GM18861 (cell line): ENCODE data around the gene RAB4B.
"Not testable (repeated sequence)": the region's sequence is repeated elsewhere in the genome, so short reads cannot be mapped to it uniquely, and the experiment has no call there.

Source experiments
- ATAC-seq: cut with Tn5 transposase; IDR thresholded peaks from one replicate; pipeline ENCODE4 v1.9.1; 2021; ENCODE audit not compliant: unreplicated experiment

Gene RAB4B

GRCh38 chr19:40819479-40820234 lies 41.6 kb downstream of the RAB4B start:
- not testable (repeated sequence) for ATAC-seq

- no peak for ATAC-seq
Observed at GRCh38 chr19:40822161-40822560, 44.1 kb downstream of the RAB4B start.

- not testable (repeated sequence) for ATAC-seq
Observed at GRCh38 chr19:40822704-40823553, 44.9 kb downstream of the RAB4B start.

GRCh38 chr19:40824916-40825315 lies 46.9 kb downstream of the RAB4B start:
- ATAC-seq: not testable (repeated sequence)

GRCh38 chr19:40825460-40826095 lies 47.5 kb downstream of the RAB4B start:
- ATAC-seq: not testable (repeated sequence)

GRCh38 chr19:40826312-40826698 lies 48.3 kb downstream of the RAB4B start:
- not testable (repeated sequence) for ATAC-seq

- not testable (repeated sequence) for ATAC-seq
Observed at GRCh38 chr19:40826699-40827385, 48.8 kb downstream of the RAB4B start.

- ATAC-seq: no peak
Observed at GRCh38 chr19:40827386-40828247, 49.6 kb downstream of the RAB4B start.

- ATAC-seq: no peak
Observed at GRCh38 chr19:40829205-40829604, 51.2 kb downstream of the RAB4B start.

- ATAC-seq: not testable (repeated sequence)
Observed at GRCh38 chr19:40830741-40831140, 52.7 kb downstream of the RAB4B start.

GRCh38 chr19:40831502-40832430 lies 53.7 kb downstream of the RAB4B start:
- no peak for ATAC-seq

GRCh38 chr19:40832431-40832790 lies 54.4 kb downstream of the RAB4B start:
- ATAC-seq: not testable (repeated sequence)

GRCh38 chr19:40833728-40834533 lies 55.9 kb downstream of the RAB4B start:
- not testable (repeated sequence) for ATAC-seq

- ATAC-seq: no peak
Observed at GRCh38 chr19:40836754-40837429, 58.8 kb downstream of the RAB4B start.

- not testable (repeated sequence) for ATAC-seq
Observed at GRCh38 chr19:40838477-40838876, 60.4 kb downstream of the RAB4B start.

GRCh38 chr19:40842012-40842411 lies 64.0 kb downstream of the RAB4B start:
- ATAC-seq: not testable (repeated sequence)

GRCh38 chr19:40842997-40843652 lies 65.1 kb downstream of the RAB4B start:
- not testable (repeated sequence) for ATAC-seq
